Ovary (tissue), 3 donors: ENCODE results near the gene SHOX.
"Not testable (repeated sequence)": the region's sequence is repeated elsewhere in the genome, so short reads cannot be mapped to it uniquely, and the experiment has no call there.

Experiments
- EP300 ChIP-seq: sonication (generic); formaldehyde crosslinking; IDR thresholded peaks from one replicate; pipeline ENCODE4 v1.6.1; 2017; ENCODE audit warnings: antibody characterized with exemption
- POLR2A ChIP-seq: fragments of 450-650 bp; IDR thresholded peaks from one replicate; pipeline ENCODE4 v1.6.1; 2017; ENCODE audit warnings: antibody characterized with exemption, mild to moderate bottlenecking, moderate library complexity
- TF ChIP-seq, protein P1 (sequence below), 3 donors: fragments of 450-650 bp in 2 of 3; fragments of 200-600 bp in 1 of 3; IDR thresholded peaks; one replicate each; pipeline versions ENCODE4 v1.5.1 to v1.8.0; 2016 to 2022; ENCODE audit warnings: antibody characterized with exemption in 3 of 3, mild to moderate bottlenecking in 1 of 3
- donor health status: DM: no; HTN: no; CAD: no.

DNA sequence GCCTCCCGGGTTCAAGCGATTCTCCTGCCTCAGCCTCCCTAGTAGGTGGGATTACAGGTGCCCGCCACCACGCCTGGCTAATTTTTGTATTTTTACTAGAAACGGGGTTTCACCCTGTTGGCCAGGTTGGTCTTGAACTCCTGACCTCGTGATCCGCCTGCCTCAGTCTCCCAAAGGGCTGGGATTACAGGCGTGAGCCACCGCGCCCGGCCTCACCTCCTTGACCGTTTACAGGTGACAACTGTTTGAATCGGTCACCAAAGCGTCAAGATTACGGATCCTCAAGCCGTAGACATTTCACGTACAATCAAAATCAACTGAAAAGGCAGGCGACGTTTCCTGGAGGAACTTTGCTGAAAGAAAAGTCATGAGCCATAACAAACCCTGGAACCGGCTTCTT lies 41.3 kb upstream of the SHOX start:
- TF ChIP-seq, protein P1, sequence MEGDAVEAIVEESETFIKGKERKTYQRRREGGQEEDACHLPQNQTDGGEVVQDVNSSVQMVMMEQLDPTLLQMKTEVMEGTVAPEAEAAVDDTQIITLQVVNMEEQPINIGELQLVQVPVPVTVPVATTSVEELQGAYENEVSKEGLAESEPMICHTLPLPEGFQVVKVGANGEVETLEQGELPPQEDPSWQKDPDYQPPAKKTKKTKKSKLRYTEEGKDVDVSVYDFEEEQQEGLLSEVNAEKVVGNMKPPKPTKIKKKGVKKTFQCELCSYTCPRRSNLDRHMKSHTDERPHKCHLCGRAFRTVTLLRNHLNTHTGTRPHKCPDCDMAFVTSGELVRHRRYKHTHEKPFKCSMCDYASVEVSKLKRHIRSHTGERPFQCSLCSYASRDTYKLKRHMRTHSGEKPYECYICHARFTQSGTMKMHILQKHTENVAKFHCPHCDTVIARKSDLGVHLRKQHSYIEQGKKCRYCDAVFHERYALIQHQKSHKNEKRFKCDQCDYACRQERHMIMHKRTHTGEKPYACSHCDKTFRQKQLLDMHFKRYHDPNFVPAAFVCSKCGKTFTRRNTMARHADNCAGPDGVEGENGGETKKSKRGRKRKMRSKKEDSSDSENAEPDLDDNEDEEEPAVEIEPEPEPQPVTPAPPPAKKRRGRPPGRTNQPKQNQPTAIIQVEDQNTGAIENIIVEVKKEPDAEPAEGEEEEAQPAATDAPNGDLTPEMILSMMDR (IDR thresholded peaks at IDR 0.05): not testable (repeated sequence)
- not testable (repeated sequence) for TF ChIP-seq POLR2A, EP300
